H1 (cell line): ENCODE data around the gene IFIT5. TPM values are rescaled to one million over a fixed set of nuclear protein-coding genes. Genes with fewer than 3 reads are reported as not detected.

Source experiments
- CTCF ChIA-PET: fragments of 300-600 bp; sonication (Branson Sonifier 250); formaldehyde crosslinking; loops from one replicate; lab custom pipeline; 2021; ENCODE audit not compliant: partially characterized antibody; lab: Charles Lee
- POLR2A ChIA-PET: fragments of 300-600 bp; sonication (Branson Sonifier 250); formaldehyde crosslinking; loops from one replicate; lab custom pipeline; 2021; ENCODE audit warnings: inconsistent platforms; ENCODE audit not compliant: partially characterized antibody; lab: Charles Lee
- DNase-seq, 2 experiments: peaks; one replicate each; pipeline versions ENCODE4 v3.0.0 to v3.0.0-alpha.2; 2010 to 2022; ENCODE audit warnings: low spot score in 2 of 2, low read depth in 1 of 2, mixed read lengths in 1 of 2
- FAIRE-seq: peaks from 2 replicates; lab custom pipeline; 2011; peaks lifted over from hg19 to GRCh38; lab: Jason Lieb, UNC
- H2AFZ ChIP-seq: 2 replicates; pipeline ENCODE4 v1.8.1; 2012; ENCODE audit warnings: low read length, inconsistent platforms
- H2AK5ac ChIP-seq: 2 replicates; pipeline ENCODE4 v1.6.1; 2013; ENCODE audit warnings: low read depth, low read length
- H2BK120ac ChIP-seq: replicated peaks from 2 replicates; pipeline ENCODE3; 2013; ENCODE audit warnings: low read depth, low read length, inconsistent platforms
- H2BK12ac ChIP-seq: 2 replicates; pipeline ENCODE4 v1.6.1; 2013; ENCODE audit warnings: low read depth, low read length
- H2BK15ac ChIP-seq: 2 replicates; pipeline ENCODE4 v1.6.1; 2013; ENCODE audit warnings: low read length
- H2BK20ac ChIP-seq: 2 replicates; pipeline ENCODE4 v1.6.1; 2013; ENCODE audit warnings: low read length
- H2BK5ac ChIP-seq: 2 replicates; pipeline ENCODE4 v1.6.1; 2013; ENCODE audit warnings: low read depth, low read length
- H3K14ac ChIP-seq: 2 replicates; pipeline ENCODE4 v1.6.1; 2013; ENCODE audit warnings: inconsistent platforms; ENCODE audit not compliant: insufficient read length
- H3K18ac ChIP-seq: 2 replicates; pipeline ENCODE4 v1.6.1; 2013; ENCODE audit warnings: low read length; ENCODE audit errors: extremely low read depth
- H3K23ac ChIP-seq: 2 replicates; pipeline ENCODE4 v1.6.1; 2013; ENCODE audit warnings: inconsistent platforms; ENCODE audit not compliant: insufficient read length
- H3K23me2 ChIP-seq: 2 replicates; pipeline ENCODE4 v1.6.1; 2013; ENCODE audit warnings: low read depth, low read length
- H3K27ac ChIP-seq: 2 replicates; pipeline ENCODE4 v1.6.1; 2011; ENCODE audit warnings: low read depth, low read length, inconsistent platforms
- H3K27me3 ChIP-seq, 4 experiments: replicated peaks in 1 of 4; 1 replicate in 1 of 4; 2 replicates in 3 of 4; pipeline versions ENCODE4 v1.6.1 to v1.8.1; 2011 to 2013; ENCODE audit warnings: low read length in 3 of 4, mild to moderate bottlenecking in 3 of 4, inconsistent platforms in 2 of 4, mixed read lengths in 2 of 4, moderate library complexity in 1 of 4; ENCODE audit not compliant: control insufficient read depth in 3 of 4, insufficient read depth in 3 of 4; ENCODE audit errors: extremely low read depth in 1 of 4
- H3K36me3 ChIP-seq, 4 experiments: 2 replicates each; pipeline versions ENCODE4 v1.6.1 to v1.8.1; 2011 to 2013; ENCODE audit warnings: mild to moderate bottlenecking in 4 of 4, low read length in 3 of 4, moderate library complexity in 2 of 4, control low read depth in 1 of 4, inconsistent platforms in 1 of 4; ENCODE audit not compliant: insufficient read depth in 4 of 4, control insufficient read depth in 2 of 4
- H3K4ac ChIP-seq: replicated peaks from 2 replicates; pipeline ENCODE3; 2013; ENCODE audit warnings: low read length, low read depth, mixed read lengths, inconsistent platforms; ENCODE audit not compliant: insufficient read length
- H3K4me1 ChIP-seq, 4 experiments: replicated peaks in 1 of 4; 1 replicate in 1 of 4; 2 replicates in 3 of 4; pipeline versions ENCODE4 v1.6.1 to v1.8.1; 2011 to 2013; ENCODE audit warnings: low read length in 3 of 4, inconsistent platforms in 2 of 4, mixed read lengths in 1 of 4; ENCODE audit not compliant: insufficient read depth in 4 of 4, control insufficient read depth in 3 of 4
- H3K4me2 ChIP-seq, 2 experiments: 2 replicates each; pipeline versions ENCODE4 v1.6.1 to v1.8.1; 2011 to 2013; ENCODE audit warnings: low read depth in 2 of 2, low read length in 2 of 2, control low read depth in 1 of 2, inconsistent platforms in 1 of 2, mild to moderate bottlenecking in 1 of 2; ENCODE audit not compliant: insufficient read depth in 1 of 2
- H3K4me3 ChIP-seq, 4 experiments: fragments of 200-600, 300-600 bp in 1 of 4; sonication (generic), shearing (Covaris generic), sonication (Bioruptor Twin) in 1 of 4; 2 replicates each; pipeline versions ENCODE4 v1.5.1 to v1.8.1; 2011 to 2016; ENCODE audit warnings: low read length in 4 of 4, low read depth in 3 of 4, control low read depth in 2 of 4, inconsistent platforms in 2 of 4, mild to moderate bottlenecking in 2 of 4, mixed read lengths in 1 of 4, moderate library complexity in 1 of 4; ENCODE audit not compliant: insufficient read depth in 2 of 4; ENCODE audit errors: extremely low read depth in 1 of 4
- H3K56ac ChIP-seq: replicated peaks from 2 replicates; pipeline ENCODE3; 2013; ENCODE audit warnings: low read depth, mild to moderate bottlenecking, mixed read lengths, low read length, inconsistent platforms; ENCODE audit not compliant: insufficient read length
- H3K79me1 ChIP-seq: 2 replicates; pipeline ENCODE4 v1.6.1; 2013; ENCODE audit warnings: low read depth, low read length, control low read depth
- H3K79me2 ChIP-seq, 2 experiments: 2 replicates each; pipeline versions ENCODE4 v1.6.1 to v1.8.1; 2012 to 2013; ENCODE audit warnings: low read length in 2 of 2, mild to moderate bottlenecking in 2 of 2, inconsistent platforms in 1 of 2; ENCODE audit not compliant: insufficient read depth in 2 of 2, control insufficient read depth in 1 of 2
- H3K9ac ChIP-seq, 4 experiments: replicated peaks in 1 of 4; 1 replicate in 1 of 4; 2 replicates in 3 of 4; pipeline versions ENCODE4 v1.6.1 to v1.8.1; 2011 to 2013; ENCODE audit warnings: low read depth in 3 of 4, low read length in 3 of 4, control low read depth in 2 of 4, mild to moderate bottlenecking in 2 of 4, moderate library complexity in 2 of 4, inconsistent platforms in 1 of 4; ENCODE audit errors: extremely low read depth in 1 of 4
- H3K9me3 ChIP-seq, 2 experiments: 2 replicates each; pipeline versions ENCODE4 v1.6.1 to v1.8.1; 2012 to 2013; ENCODE audit warnings: mild to moderate bottlenecking in 2 of 2, moderate library complexity in 2 of 2, control low read depth in 1 of 2, inconsistent platforms in 1 of 2, low read depth in 1 of 2, low read length in 1 of 2, mixed read lengths in 1 of 2; ENCODE audit not compliant: insufficient read depth in 2 of 2
- H4K20me1 ChIP-seq, 2 experiments: replicated peaks in 1 of 2; 2 replicates each; pipeline versions ENCODE3 to v1.8.1; 2011 to 2013; ENCODE audit warnings: inconsistent platforms in 2 of 2, low read length in 2 of 2, mild to moderate bottlenecking in 1 of 2; ENCODE audit not compliant: insufficient read depth in 2 of 2, control insufficient read depth in 1 of 2
- H4K5ac ChIP-seq: 2 replicates; pipeline ENCODE4 v1.6.1; 2013; ENCODE audit warnings: low read length, low read depth, mixed read lengths, inconsistent platforms; ENCODE audit not compliant: insufficient read length
- H4K8ac ChIP-seq: 2 replicates; pipeline ENCODE4 v1.8.0; 2013; ENCODE audit warnings: mild to moderate bottlenecking, moderate library complexity, low read length, inconsistent platforms; ENCODE audit not compliant: insufficient read depth; ENCODE audit errors: extremely low read depth
- H4K91ac ChIP-seq: replicated peaks from 2 replicates; pipeline ENCODE3; 2013; ENCODE audit warnings: low read length, mixed read lengths, inconsistent platforms; ENCODE audit not compliant: insufficient read length
- CBX8 ChIP-seq: fragments of 300-800, 300-1000 bp; sonication (generic); IDR thresholded peaks from 2 replicates; pipeline ENCODE4 v1.7.1; 2016; ENCODE audit warnings: low read depth, low read length, borderline replicate concordance
- JUND ChIP-seq: IDR thresholded peaks from 2 replicates; pipeline ENCODE4 v1.6.1; 2011; ENCODE audit warnings: mild to moderate bottlenecking, improper control_type of control experiment, low read length
- KDM5A ChIP-seq: fragments of 200-600 bp; IDR thresholded peaks from 2 replicates; pipeline ENCODE4 v1.7.1; 2012; ENCODE audit warnings: mild to moderate bottlenecking, low read length, inconsistent platforms, mixed read lengths
- NANOG ChIP-seq: IDR thresholded peaks from 2 replicates; pipeline ENCODE4 v1.6.1; 2011; ENCODE audit warnings: low read length, low read depth, mild to moderate bottlenecking, inconsistent platforms; ENCODE audit not compliant: insufficient read depth, poor library complexity, severe bottlenecking
- RAD21 ChIP-seq, 2 experiments: IDR thresholded peaks in 1 of 2; conservative IDR thresholded peaks in 1 of 2; 2 replicates each; pipeline ENCODE4 v1.6.1; 2011; ENCODE audit warnings: low read depth in 2 of 2, low read length in 2 of 2, improper control_type of control experiment in 1 of 2, inconsistent platforms in 1 of 2, mild to moderate bottlenecking in 1 of 2, moderate library complexity in 1 of 2
- RFX5 ChIP-seq: IDR thresholded peaks from 2 replicates; pipeline ENCODE4 v1.6.1; 2011; ENCODE audit warnings: low read depth, low read length, improper control_type of control experiment, borderline replicate concordance
- SIRT6 ChIP-seq: IDR thresholded peaks from one replicate; pipeline ENCODE4 v1.7.1; 2012; ENCODE audit warnings: low read length, inconsistent platforms
- SP1 ChIP-seq: IDR thresholded peaks from 2 replicates; pipeline ENCODE4 v1.6.1; 2011; ENCODE audit warnings: low read depth, low read length
- TAF7 ChIP-seq: optimal IDR thresholded peaks from 2 replicates; pipeline ENCODE3; 2011; ENCODE audit warnings: low read depth, mild to moderate bottlenecking, inconsistent platforms, low read length, moderate library complexity, borderline replicate concordance
- TCF12 ChIP-seq: IDR thresholded peaks from 2 replicates; pipeline ENCODE4 v1.6.1; 2011; ENCODE audit warnings: low read depth, mild to moderate bottlenecking, low read length
- YY1 ChIP-seq: IDR thresholded peaks from 2 replicates; pipeline ENCODE4 v1.6.1; 2011; ENCODE audit warnings: low read depth, mild to moderate bottlenecking, low read length
- polyA plus RNA-seq, 7 experiments: library from polyadenylated mRNA; depleted of rRNA in 3 of 7; stranded (reverse) in 5 of 7; unstranded in 2 of 7; fragments of >200 nt in 5 of 7; fragments of 200-250 nt in 2 of 7; gene quantifications; 1 replicate in 5 of 7; 2 replicates in 1 of 7; 4 replicates in 1 of 7; pipeline versions ENCODE4 v1.2.1 to v1.2.3, GENCODE V29; 2011 to 2013; ENCODE audit warnings: missing spikeins in 2 of 7, mixed read lengths in 2 of 7
- total RNA-seq: library from RNA; stranded (reverse); fragmentation: NEBNext Ultra II Directional; extraction: Animal tissue kit (Norgen Biotek cat#: 25700); gene quantifications from 2 replicates; pipeline ENCODE4 v1.2.1, GENCODE V29; 2021
- TF ChIP-seq, protein P1 (sequence below): IDR thresholded peaks from 2 replicates; pipeline ENCODE4 v1.6.1; 2011; ENCODE audit warnings: low read length, improper control_type of control experiment
- TF ChIP-seq, protein P2 (sequence below): IDR thresholded peaks from 2 replicates; pipeline ENCODE4 v1.6.1; 2012; ENCODE audit warnings: low read length, inconsistent platforms

IFIT5 gene
- total and polyA plus RNA-seq, 2 of the 8 experiments (the other 6 are each of a cell fraction or from before 2014, with no cell fraction given), result 0.94 to 2.6 TPM

DNA sequence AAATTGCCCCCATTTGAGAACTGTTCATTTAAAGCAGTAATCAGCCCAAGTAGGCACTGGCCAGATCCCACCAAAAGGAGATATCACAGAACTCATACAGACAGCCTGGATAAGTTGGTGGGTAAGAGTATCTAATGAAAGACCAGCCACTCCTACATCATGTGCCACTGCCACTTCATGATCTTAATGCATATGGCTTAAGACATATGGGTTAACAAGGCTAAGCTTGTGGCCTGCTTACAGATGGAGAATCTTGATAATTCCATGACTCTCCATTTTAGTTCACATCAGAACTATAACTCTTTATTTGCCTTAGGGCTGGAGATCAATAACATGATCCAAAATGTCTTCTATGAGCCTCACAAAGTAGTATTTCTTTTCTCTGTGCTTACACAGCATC is 43.3 kb upstream of the IFIT5 start:
- Histone ChIP-seq H3K18ac (no peak overlapping the region), H3K36me3 (no peaks in the 10 kb centered on the region), H3K9ac (no peak overlapping the region), H3K79me2 (no peaks in the 10 kb centered on the region), H4K5ac (no peak overlapping the region), H2AK5ac (no peak overlapping the region), H3K79me1 (no peaks in the 10 kb centered on the region), H3K4ac (no peak overlapping the region), H4K20me1 (no peaks in the 10 kb centered on the region), H3K56ac (no peak overlapping the region), H3K4me1 (peaks cover 0 to 6% (median 0%) of the 10 kb centered on the region in 4 experiments; a peak in 1 of 7 replicates), H3K4me3 (no peak overlapping the region), H3K27me3 (no peaks in the 10 kb centered on the region), H2BK120ac (no peak overlapping the region), H2BK5ac (no peak overlapping the region), H3K4me2 (no peak overlapping the region), H3K14ac (no peak overlapping the region), H4K8ac (no peak overlapping the region), H3K23ac (no peak overlapping the region), H3K9me3 (no peaks in the 10 kb centered on the region), H2BK12ac (no peak overlapping the region), H3K27ac (no peak overlapping the region), H2BK20ac (no peak overlapping the region), H2BK15ac (no peak overlapping the region), H2AFZ (no peak overlapping the region), H3K23me2 (no peaks in the 10 kb centered on the region; the same call in 1 of the 2 replicates), H4K91ac (no peak overlapping the region)
- FAIRE-seq (no peak), DNase-seq (no peak)
- POLR2A ChIA-PET, result no interaction called here
- CTCF ChIA-PET, result interaction anchor here (0.8 to 5.4 kb wide), 7 partner anchors 8 to 153 kb away, joined by 3 to 64 read pairs (median 25); partner anchors contain the start of gene IFIT2
- TF ChIP-seq SP1 (no peak), TCF12 (no peak), SIRT6 (no peak), KDM5A (no peak), YY1 (no peak), NANOG (no peak), RAD21 (IDR thresholded peaks at IDR 0.05 in 1 of 2, conservative IDR thresholded peaks at IDR 0.05 in 1 of 2; ENCODE audit: low read depth in 2 of 2, low read length in 2 of 2) (no peak), RFX5 (no peak), TAF7 (no peak), CBX8 (no peak), JUND (no peak)
- TF ChIP-seq, protein P1, sequence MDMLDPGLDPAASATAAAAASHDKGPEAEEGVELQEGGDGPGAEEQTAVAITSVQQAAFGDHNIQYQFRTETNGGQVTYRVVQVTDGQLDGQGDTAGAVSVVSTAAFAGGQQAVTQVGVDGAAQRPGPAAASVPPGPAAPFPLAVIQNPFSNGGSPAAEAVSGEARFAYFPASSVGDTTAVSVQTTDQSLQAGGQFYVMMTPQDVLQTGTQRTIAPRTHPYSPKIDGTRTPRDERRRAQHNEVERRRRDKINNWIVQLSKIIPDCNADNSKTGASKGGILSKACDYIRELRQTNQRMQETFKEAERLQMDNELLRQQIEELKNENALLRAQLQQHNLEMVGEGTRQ, result no peak
- TF ChIP-seq, protein P2, sequence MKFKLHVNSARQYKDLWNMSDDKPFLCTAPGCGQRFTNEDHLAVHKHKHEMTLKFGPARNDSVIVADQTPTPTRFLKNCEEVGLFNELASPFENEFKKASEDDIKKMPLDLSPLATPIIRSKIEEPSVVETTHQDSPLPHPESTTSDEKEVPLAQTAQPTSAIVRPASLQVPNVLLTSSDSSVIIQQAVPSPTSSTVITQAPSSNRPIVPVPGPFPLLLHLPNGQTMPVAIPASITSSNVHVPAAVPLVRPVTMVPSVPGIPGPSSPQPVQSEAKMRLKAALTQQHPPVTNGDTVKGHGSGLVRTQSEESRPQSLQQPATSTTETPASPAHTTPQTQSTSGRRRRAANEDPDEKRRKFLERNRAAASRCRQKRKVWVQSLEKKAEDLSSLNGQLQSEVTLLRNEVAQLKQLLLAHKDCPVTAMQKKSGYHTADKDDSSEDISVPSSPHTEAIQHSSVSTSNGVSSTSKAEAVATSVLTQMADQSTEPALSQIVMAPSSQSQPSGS, result no peak
